MM.1S (cell line): Measurements from ENCODE around the gene SPATA21.

Experiments used
- DNase-seq: peaks from one replicate; pipeline ENCODE4 v3.0.0-alpha.2; 2015
- H2AFZ ChIP-seq: fragments of 300-600 bp; sonication (generic); 2 replicates; pipeline ENCODE4 v1.6.0; 2016; ENCODE audit warnings: antibody characterized with exemption, low read length
- H3F3A ChIP-seq: fragments of 300-600 bp; sonication (generic); 2 replicates; pipeline ENCODE4 v1.6.1; 2016; ENCODE audit warnings: mild to moderate bottlenecking, antibody characterized with exemption, low read length, moderate library complexity, mixed read lengths; ENCODE audit not compliant: insufficient read depth
- H3K27ac ChIP-seq: fragments of 300-600 bp; sonication (generic); 2 replicates; pipeline ENCODE4 v1.5.1; 2016; ENCODE audit warnings: mild to moderate bottlenecking, low read length
- H3K27me3 ChIP-seq: fragments of 300-600 bp; sonication (generic); replicated peaks from 2 replicates; pipeline ENCODE4 v1.6.0; 2016; ENCODE audit warnings: low read length; ENCODE audit not compliant: insufficient read depth
- H3K36me3 ChIP-seq: fragments of 300-600 bp; sonication (generic); replicated peaks from 2 replicates; pipeline ENCODE4 v1.6.1; 2016; ENCODE audit warnings: mild to moderate bottlenecking, low read length, mixed read lengths; ENCODE audit not compliant: insufficient read depth
- H3K4me1 ChIP-seq: fragments of 300-600 bp; sonication (generic); 2 replicates; pipeline ENCODE4 v1.6.1; 2016; ENCODE audit warnings: low read length, mixed read lengths
- H3K4me2 ChIP-seq: fragments of 300-600 bp; sonication (generic); 2 replicates; pipeline ENCODE4 v1.6.0; 2016; ENCODE audit warnings: low read depth, low read length
- H3K4me3 ChIP-seq: fragments of 300-600 bp; sonication (generic); 2 replicates; pipeline ENCODE4 v1.5.1; 2016; ENCODE audit warnings: low read length, mixed read lengths
- H3K79me2 ChIP-seq: fragments of 300-600 bp; sonication (generic); 2 replicates; pipeline ENCODE4 v1.6.1; 2016; ENCODE audit warnings: mixed run types, low read length, mixed read lengths
- H3K9ac ChIP-seq: fragments of 300-600 bp; sonication (generic); 2 replicates; pipeline ENCODE4 v1.6.1; 2016; ENCODE audit warnings: low read length, mixed read lengths
- H3K9me2 ChIP-seq: fragments of 300-600 bp; sonication (generic); replicated peaks from 2 replicates; pipeline ENCODE4 v1.6.1; 2016; ENCODE audit warnings: mild to moderate bottlenecking, low read length, mixed read lengths; ENCODE audit not compliant: insufficient read depth
- H3K9me3 ChIP-seq: fragments of 300-600 bp; sonication (generic); replicated peaks from 2 replicates; pipeline ENCODE4 v1.6.1; 2016; ENCODE audit warnings: mild to moderate bottlenecking, low read length, mixed read lengths; ENCODE audit not compliant: insufficient read depth
- H4K20me1 ChIP-seq: fragments of 300-600 bp; sonication (generic); 2 replicates; pipeline ENCODE4 v1.6.1; 2016; ENCODE audit warnings: mild to moderate bottlenecking, low read length, moderate library complexity, mixed read lengths; ENCODE audit not compliant: insufficient read depth
- CTCF ChIP-seq: fragments of 300-600 bp; sonication (generic); IDR thresholded peaks from 2 replicates; pipeline ENCODE4 v1.5.1; 2016; ENCODE audit warnings: antibody characterized with exemption, low read length, mixed read lengths
- EZH2 ChIP-seq: fragments of 300-600 bp; sonication (generic); optimal IDR thresholded peaks from 2 replicates; pipeline ENCODE3; 2017; ENCODE audit warnings: low read depth, mild to moderate bottlenecking, antibody characterized with exemption, low read length, mixed read lengths
- EZH2phosphoT487 ChIP-seq: fragments of 300-600 bp; sonication (generic); IDR thresholded peaks from 2 replicates; pipeline ENCODE4 v1.6.1; 2018; ENCODE audit warnings: antibody characterized with exemption, low read length

SPATA21 gene

GRCh38 chr1:16351994-16352841 lies 85.0 kb downstream of the SPATA21 start, which contains the start of gene FBXO42:
TSS of gene FBXO42 (minus strand) at chr1:16352480. CDS start at chr1:16315418, 37,062 bp downstream.
- Histone ChIP-seq H3K4me3 (peak within 1 kb of the TSS; percentile 98), H3K9me3 (no peaks in the 10 kb centered on the region), H3K27ac (peak within 1 kb of the TSS; percentile 33; the same call in 1 of the 2 replicates), H3K9me2 (no peaks in the 10 kb centered on the region), H2AFZ (peak within 1 kb of the TSS; percentile 98), H3K27me3 (no peaks in the 10 kb centered on the region), H3K4me2 (peak within 1 kb of the TSS; percentile 66), H3K79me2 (peaks cover 50% of the 10 kb centered on the region), H3F3A (peaks cover 7% of the 10 kb centered on the region; the same call in 1 of the 2 replicates), H4K20me1 (no peaks in the 10 kb centered on the region), H3K36me3 (no peaks in the 10 kb centered on the region), H3K4me1 (peaks cover 6% of the 10 kb centered on the region; the same call in 1 of the 2 replicates), H3K9ac (peak within 1 kb of the TSS; percentile 92)
- TF ChIP-seq EZH2phosphoT487 (no peak), CTCF (peak; percentile 49), EZH2 (no peak)
- peak; percentile 92 for DNase-seq

GRCh38 chr1:16351456-16351993 lies 85.7 kb downstream of the SPATA21 start:
- H3K36me3 ChIP-seq = no peaks in the 10 kb centered on the region
- TF ChIP-seq EZH2phosphoT487 = no peak
- no peak for TF ChIP-seq CTCF
- no peak for TF ChIP-seq EZH2
- peak overlapping the region; percentile 90 for H2AFZ ChIP-seq
- no peaks in the 10 kb centered on the region for H4K20me1 ChIP-seq
- H3K79me2 ChIP-seq = peaks cover 57% of the 10 kb centered on the region
- peaks cover 6% of the 10 kb centered on the region; the same call in 1 of the 2 replicates for H3K4me1 ChIP-seq
- peak overlapping the region; percentile 92 for H3K9ac ChIP-seq
- peak overlapping the region; percentile 66 for H3K4me2 ChIP-seq
- no peaks in the 10 kb centered on the region for H3K27me3 ChIP-seq
- peak overlapping the region; percentile 98 for H3K4me3 ChIP-seq
- H3K27ac ChIP-seq = peak overlapping the region; percentile 33; the same call in 1 of the 2 replicates
- H3F3A ChIP-seq = peaks cover 7% of the 10 kb centered on the region; the same call in 1 of the 2 replicates
- no peaks in the 10 kb centered on the region for H3K9me2 ChIP-seq
- DNase-seq = no peak
- H3K9me3 ChIP-seq = no peaks in the 10 kb centered on the region

- Histone ChIP-seq H3K79me2 (peaks cover 72% of the 10 kb centered on the region), H4K20me1 (no peaks in the 10 kb centered on the region), H3K27me3 (no peaks in the 10 kb centered on the region), H3K36me3 (no peaks in the 10 kb centered on the region), H3K9me3 (no peaks in the 10 kb centered on the region), H2AFZ (no peak overlapping the region), H3K4me3 (no peak overlapping the region), H3F3A (peaks cover 7% of the 10 kb centered on the region; the same call in 1 of the 2 replicates), H3K4me1 (peaks cover 6% of the 10 kb centered on the region; the same call in 1 of the 2 replicates), H3K9me2 (no peaks in the 10 kb centered on the region), H3K27ac (no peak overlapping the region), H3K4me2 (no peak overlapping the region), H3K9ac (no peak overlapping the region)
- DNase-seq = no peak
- no peak for TF ChIP-seq CTCF
- no peak for TF ChIP-seq EZH2
- no peak for TF ChIP-seq EZH2phosphoT487
Observed at GRCh38 chr1:16349847-16350406, 87.3 kb downstream of the SPATA21 start.
